Cardiac septum (tissue), 1 donor: ENCODE data around the gene ST6GALNAC3. TPM values are rescaled to one million over a fixed set of nuclear protein-coding genes. Genes with fewer than 3 reads are reported as not detected.
"Not testable (repeated sequence)": the region's sequence is repeated elsewhere in the genome, so short reads cannot be mapped to it uniquely, and the experiment has no call there.

Experiments used
- DNase-seq: peaks from one replicate; pipeline ENCODE4 v3.0.0-alpha.2; 2020; ENCODE audit warnings: low spot score
- intact Hi-C: fragments of 100-400 bp; cut with DNase I; formaldehyde crosslinking; loops from one replicate; pipeline ENCODE4 v1.14.0; 2022
- long read RNA-seq: library from polyadenylated mRNA; unstranded; transcript quantifications from one replicate; pipeline ENCODE4 v2.0.0, GENCODE V29; 2021
- total RNA-seq: library from RNA; stranded (reverse); fragmentation: NEBNext Ultra II Directional; extraction: Animal tissue kit (Norgen Biotek cat#: 25700); gene quantifications from one replicate; pipeline ENCODE4 v1.2.1, GENCODE V29; 2021
- donor health status: DM: no; HTN: no; CAD: no.

The ST6GALNAC3 gene
- 4.1 TPM for total RNA-seq
- long read RNA-seq, partial matches to known transcripts = 0 of 5 reads
- long read RNA-seq, other reads (novel, unspliced or antisense) = 5 of 5 reads

DNA sequence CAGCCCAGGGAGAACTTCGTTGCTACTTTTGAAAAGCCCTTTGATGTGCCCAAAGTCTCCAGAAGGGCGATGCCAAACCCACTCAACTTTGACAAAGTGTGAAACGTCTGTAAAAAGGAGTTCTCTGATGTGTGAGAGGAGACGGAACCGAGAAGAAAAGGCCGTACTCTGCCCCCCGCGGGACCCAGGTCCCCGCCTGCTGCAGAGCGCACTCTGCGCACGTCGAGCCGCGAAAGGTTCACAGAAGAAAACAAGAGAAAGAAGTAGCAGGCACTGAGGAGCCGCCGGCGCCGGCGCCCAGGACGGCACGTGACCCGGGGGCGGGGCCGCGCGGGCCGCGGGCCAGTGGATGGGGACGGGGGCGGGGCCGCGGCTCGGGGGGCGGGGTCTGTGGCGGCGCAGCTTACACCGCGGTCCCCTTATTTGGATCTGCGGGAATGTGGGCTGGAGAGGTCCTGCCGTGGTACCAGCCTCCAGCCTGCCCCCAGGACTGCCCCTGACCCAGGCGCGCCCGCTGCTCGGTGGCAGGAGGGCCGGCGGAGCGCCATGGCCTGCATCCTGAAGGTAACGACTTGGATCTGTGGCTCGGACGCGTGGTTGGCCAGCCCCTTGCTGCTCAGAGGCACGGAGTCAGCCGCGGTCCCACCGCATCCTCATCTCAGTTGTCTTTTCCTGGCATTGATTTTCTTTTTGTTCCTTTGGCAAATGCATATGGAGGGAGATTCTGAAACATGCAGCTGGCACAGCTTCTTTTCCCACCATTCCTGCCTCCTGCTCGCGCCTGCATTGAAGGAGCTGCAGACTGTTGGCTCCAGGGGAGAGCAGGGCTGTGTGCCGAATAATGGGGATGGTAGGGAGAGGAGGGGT is at the start of gene ST6GALNAC3:
TSS of gene ST6GALNAC3 (plus strand) at position 426 of the 867 bp plus-strand sequence.
- intact Hi-C loops = no loop called here
- peak; percentile 94 for DNase-seq

DNA sequence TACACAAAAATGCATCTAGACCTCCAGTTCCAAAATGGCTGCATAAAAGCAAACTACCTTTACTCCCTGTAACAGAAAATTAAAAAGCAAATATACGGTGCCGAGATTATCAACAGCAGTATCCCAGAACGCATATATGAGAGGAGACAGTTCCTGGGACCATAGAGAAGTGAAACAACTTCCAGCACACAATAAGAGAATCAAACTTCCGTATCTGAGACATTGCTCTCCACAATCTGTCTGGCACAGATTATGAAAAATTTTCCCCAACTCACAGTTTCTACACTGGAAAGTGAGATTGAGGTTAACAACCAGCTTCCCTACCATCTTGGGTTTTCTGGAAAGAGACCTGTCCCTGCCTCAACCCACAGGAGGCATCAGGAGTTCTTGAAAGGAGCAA is 47.2 kb upstream of the ST6GALNAC3 start:
- no peak for DNase-seq
- intact Hi-C loops = no loop called here

DNA sequence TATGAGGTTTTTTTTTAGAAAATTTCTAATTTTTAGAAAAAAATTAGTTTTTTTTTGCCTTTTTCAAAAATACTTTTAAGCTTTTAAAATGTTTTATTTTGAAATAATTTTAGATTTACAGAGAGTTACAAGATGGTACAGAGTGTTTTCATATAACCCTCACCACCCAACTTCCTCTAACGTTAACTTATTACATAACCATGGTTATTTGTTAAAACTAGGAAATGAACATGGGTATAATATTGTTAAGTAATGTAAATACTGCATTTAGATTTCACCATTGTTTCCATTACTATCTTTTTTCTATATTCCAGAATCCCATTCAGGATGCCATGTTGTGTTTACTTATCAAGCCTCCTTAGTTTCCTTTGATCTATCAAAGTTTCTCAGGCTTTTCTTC is 45.2 kb upstream of the ST6GALNAC3 start:
- no peak for DNase-seq
- intact Hi-C loops = no loop called here

DNA sequence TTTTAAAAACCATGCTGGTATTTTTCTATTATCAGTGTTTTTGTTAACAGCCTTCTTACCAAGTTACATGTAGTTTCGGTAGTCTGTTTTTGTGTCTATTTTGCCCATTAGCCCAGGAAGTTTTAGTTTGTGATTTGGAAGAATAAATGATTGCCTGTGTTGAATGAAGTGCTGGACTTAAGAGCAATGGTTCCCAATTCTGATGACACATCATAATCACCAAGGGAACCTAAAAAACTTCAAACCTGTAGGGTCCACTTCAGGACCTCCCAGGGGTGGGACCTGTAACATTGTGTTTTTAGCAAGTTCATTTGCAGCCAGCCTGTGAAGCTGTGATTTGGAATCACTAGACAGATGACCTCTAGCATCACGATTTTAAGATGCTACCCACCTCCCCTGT is 43.0 kb upstream of the ST6GALNAC3 start:
- DNase-seq = no peak
- intact Hi-C loops = no loop called here

DNA sequence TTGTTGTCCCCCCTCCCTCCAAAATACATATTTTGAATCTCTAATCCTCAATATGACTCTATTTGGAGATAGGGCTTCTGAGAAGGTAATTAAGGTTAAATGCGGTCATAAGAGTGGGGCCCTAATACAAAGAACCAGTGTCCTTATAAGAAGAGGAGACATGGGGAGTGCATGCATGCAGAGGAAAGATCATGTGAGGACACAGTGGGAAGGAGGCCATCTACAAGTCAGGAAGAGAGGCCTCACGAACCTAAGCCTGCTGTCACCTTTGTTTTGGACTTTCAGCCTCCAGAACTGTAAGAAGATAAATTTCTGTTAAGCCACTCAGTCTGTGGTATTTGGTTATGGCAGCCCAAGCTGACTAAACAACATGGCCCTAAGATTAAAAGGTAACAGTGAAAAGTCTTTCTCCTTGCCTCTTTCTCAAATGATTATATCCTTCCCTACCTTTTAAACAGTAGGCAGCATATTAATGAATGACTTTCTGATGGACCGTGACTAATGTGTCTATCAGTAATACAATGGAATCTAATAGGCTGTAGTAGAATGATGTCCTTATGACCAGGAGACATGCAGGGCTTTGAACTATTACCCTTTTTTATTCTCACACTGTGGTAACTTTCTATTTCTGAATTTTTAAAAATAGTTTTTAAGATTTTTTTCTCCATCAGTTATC is 40.6 kb upstream of the ST6GALNAC3 start:
- no peak for DNase-seq
- intact Hi-C loops = no loop called here

DNA sequence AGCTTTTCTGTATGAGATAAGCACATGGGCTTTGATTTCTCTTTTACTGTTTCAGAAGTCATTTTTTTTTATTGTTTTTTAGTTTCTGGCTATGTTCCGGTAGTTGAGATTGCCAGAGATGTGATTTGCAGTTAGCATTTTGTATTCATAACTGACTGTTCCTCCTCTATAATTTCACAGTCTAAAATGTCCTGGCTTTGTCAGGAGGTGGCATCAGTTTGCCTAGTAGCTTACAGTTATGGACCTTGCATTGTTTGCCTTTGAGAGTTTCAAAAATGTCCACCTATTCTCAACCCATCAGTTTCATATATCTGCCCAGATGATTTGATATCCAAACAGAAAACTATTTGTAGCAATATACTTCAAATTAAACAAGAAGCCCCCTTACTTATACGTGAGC is 39.5 kb upstream of the ST6GALNAC3 start:
- no peak for DNase-seq
- intact Hi-C loops = no loop called here

DNA sequence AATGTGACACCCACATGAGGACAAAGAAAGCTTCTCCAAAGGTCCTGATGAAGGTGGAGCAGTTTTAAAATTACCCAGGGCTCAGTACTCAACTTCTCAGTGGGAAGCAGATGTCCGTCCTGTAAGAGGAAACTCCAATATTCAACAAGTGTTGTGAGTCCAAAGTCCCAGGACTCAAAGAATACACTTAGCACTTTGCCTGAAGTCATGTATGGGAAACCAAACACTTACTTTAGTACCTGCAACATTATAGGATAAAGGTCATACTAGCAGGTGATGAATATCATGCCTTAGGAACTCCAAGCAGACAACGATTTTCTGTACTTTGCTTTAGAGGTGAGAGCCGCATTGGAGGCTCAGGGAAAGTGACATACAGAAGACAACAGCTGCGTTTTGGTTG is 37.2 kb upstream of the ST6GALNAC3 start:
- intact Hi-C loops = no loop called here

DNA sequence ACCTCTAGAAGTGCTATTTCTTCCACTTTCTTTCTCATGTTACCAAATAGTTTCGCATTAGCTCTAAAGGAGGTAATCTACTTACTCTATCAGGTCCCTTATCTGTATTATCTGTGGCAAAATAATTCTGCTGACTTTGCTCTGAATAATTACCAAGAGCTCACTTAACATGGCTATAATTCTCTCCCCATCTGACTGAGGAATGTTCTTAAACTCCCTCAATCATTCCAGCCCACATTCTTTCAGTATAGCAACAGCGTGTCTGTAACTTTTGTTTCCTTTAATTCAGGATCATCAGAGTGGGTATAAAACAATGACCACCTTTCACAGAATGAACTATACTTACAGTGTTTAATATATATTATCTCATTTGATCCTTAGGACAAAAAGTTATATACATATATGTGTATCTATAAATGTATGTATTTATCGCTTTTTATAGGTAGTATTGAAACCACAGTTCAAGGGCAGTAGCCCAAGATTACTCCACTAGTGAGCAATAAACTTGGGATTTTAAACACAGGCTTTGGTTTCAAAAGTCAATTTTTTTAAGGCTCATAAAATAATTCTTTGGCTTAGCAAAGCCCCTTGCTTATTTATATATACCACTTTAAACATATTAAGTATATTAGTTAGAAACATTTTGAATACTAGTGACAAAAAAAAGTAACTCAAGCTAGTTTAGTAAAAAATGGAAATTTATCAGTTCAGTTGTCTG is 36.1 kb upstream of the ST6GALNAC3 start:
- intact Hi-C loops = no loop called here

More for the DNA sequence above, 37.2 kb upstream of the ST6GALNAC3 start:
- no peak for DNase-seq

DNA sequence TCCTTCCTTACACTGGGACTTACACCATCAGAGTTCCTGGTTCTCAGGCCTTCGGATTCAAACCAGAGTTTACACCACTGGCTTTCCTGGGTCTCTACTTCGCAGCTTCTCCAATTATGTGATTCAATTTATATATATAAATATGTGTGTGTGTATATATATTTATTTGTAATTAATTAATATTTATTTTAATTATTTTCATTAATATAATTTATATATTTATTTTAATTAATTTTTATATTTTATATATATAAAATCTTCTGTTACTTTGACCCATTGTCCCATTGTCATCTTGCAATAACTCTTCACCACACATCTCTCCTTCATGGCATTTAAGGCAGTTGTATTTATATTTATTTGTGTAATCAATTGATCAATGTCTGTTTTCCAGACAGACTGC is 28.4 kb upstream of the ST6GALNAC3 start:
- DNase-seq = no peak
- intact Hi-C loops = no loop called here

More for the DNA sequence above, 36.1 kb upstream of the ST6GALNAC3 start:
- no peak for DNase-seq

DNA sequence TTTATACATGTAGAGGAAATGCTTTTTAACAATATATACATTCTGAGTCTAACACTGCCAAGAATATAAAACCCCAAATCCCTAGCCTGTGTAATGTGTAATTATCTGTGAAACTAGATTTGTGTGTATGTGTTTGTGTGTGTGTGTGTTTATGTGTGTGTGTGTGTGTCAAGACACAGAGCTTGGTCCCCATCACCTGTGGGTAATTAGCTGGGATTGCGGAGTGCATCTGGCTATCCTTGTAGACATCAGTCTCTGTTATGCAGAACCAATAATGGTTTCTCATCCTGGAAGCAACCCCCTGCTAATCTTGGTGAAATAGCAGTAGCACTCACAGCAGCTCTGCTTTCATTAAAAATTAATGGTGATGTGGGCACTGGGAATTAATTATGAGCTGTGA is 26.3 kb upstream of the ST6GALNAC3 start:
- no peak for DNase-seq
- intact Hi-C loops = no loop called here

DNA sequence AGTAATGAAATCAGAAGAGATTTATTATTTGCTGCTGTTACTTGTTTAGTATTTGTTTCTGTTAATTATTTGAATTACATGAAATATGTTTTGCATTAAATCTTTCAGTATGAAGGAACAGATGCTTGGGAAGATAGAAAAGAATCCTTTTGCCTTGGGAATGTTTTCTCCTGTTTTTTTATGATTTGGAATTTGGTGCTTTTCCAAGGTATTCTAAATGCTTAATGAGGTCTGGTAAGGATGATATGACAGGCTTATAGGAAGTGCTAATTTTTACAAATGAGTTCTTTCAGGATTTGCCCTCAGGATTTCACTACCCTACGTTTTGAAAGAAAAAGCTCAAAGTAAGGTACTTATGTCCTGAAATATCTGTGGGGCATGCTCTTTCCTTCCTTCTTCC is 25.6 kb upstream of the ST6GALNAC3 start:
- intact Hi-C loops = no loop called here
- DNase-seq = no peak

DNA sequence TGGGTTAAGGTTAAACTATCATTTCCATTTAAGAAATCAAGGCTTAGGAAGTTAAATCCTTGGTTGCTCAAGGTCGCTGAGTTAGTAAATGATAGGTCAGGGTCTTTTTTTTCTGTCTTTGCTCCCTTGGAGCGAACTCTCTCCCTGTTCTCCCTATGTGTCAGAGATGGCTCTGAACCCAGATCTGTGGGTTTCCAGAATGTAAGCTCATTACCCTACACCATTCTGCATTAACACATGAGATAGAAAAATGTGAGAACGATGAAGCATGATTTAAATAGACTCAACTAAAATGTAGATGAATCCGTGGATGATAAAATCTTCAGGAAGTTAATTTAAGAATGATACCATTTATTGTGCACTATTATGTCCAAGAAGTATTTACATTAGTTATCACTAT is 25.0 kb upstream of the ST6GALNAC3 start:
- intact Hi-C loops = no loop called here
- DNase-seq = no peak

DNA sequence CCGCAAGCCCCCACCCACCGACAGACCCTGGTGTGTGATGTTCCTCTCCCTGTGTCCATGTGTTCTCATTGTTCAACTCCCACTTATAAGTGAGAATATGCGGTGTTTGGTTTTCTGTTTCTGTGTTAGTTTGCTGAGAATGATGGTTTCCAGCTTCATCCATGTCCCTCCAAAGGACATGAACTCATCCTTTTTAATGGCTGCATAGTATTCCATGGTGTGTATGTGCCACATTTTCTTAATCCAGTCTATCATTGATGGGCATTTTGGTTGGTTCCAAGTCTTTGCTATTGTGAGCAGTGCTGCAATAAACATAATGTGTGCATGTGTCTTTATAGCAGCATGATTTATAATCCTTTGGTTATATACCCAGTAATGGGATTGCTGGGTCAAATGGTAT is 24.5 kb upstream of the ST6GALNAC3 start:
- intact Hi-C loops, DNase-seq: not testable (repeated sequence)

DNA sequence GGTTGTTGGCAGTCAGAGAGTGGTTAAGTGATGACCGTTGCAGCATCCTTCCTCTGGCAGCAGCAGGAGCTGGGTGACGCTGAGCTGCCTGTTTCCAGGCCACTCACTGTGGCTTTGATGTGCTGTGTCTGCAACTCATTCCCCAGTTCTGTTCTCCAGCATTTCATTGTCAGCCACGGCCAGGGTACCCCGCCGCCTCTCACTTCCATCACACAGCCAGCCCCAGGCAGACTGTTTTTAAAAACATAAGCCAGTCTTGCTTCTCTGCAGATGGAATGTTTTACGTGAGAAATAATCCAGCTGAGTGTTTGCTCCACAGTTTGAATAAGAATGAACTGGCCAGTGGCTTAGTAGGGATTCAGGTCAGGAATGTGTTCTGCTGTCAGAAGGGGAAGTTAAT is 21.5 kb upstream of the ST6GALNAC3 start:
- intact Hi-C loops = no loop called here
- DNase-seq = no peak

DNA sequence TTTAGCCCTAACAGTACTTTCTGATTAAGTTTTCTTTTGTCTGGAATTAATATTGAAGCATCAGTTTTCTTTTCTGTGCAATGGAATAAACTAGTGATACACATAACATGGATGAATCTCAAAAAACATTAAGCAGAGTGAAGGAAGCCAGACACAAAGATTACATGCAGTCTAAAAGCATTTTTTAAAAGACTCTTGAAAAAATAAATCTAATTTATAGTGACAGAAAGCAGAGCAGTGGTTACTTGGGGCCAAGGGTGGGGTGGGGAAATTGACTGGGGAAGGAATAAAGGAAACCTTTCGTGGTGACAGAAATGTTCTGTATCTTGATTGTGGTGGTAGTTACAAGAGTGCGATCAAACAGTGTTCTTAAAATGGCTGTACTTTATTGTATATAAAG is 20.2 kb upstream of the ST6GALNAC3 start:
- no peak for DNase-seq
- intact Hi-C loops = no loop called here

DNA sequence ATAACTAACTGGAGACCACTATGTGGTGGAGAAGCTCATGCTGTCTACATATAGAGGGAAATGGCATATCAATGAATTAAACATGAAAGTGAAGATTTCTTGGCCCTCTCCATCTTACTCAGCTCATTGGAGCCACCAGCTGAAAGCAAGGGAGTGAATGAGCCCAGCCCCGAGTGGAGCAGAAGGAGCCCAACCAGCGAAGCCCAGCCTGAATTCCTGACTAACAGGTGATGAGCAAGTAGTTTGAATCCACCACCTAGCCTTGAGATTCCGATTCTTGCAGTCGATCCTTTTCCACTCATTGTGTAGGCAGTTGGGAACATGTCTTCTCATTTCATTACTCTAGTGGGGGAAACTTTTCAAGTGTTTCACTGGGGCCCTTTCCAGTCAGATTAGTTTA is 18.6 kb upstream of the ST6GALNAC3 start:
- intact Hi-C loops = no loop called here
- DNase-seq = no peak

DNA sequence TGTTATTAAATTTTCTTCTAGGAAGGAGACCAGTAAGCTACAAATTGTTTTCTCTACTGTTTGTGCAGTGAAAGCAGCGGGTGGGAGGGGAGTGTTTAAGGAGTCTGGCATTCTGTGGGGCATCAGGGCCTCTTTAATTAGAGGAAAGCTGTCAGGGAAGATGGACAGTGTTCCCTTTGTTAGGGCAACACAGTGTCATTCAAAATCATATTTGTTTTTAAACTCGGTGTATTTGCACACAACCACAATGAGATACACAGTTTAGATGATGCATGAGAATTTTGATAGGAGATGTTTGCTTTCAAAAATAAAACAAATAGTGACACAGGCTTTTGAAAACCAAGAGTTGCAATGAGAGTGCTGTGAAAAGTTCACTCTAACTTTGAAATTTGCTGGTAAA is 15.1 kb upstream of the ST6GALNAC3 start:
- intact Hi-C loops = no loop called here
- DNase-seq = no peak

DNA sequence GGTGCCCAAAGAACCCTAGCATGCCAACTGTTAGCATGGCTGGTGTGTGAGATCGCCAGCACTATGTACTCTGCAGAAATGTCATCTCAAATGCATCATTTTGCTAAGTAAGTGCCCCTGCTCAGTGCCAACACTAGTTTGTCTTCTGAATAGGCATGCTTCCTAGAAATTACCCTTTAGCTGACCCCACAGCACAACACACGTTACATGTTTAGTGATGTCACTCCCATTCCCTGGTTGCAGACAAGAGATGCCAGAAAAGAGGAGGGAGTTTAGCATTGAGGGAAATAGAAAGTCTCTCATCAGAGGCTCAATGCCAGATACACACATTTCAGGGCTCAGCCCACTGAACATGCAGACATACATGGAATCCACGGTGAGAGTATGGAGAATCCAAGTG is 9.3 kb upstream of the ST6GALNAC3 start:
- DNase-seq = no peak
- intact Hi-C loops = no loop called here

DNA sequence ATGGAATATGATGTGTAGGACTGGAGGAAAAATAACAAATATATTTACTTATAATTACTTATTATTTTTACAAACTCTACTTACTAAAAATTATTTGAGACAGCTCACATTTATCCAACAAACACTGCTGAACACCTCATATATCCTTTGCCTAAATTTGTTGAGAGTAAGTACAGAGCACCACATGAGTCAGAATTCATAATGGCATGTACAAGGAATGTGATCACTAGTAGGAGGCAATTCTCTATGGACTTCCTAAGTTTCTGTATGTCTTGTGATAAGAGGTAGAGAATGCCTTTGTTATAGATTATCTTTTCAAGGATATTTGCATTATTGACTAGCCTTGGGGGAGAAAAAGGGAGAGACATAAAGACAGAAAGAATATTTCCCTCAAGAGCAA is 8.2 kb upstream of the ST6GALNAC3 start:
- intact Hi-C loops = no loop called here
- no peak for DNase-seq

DNA sequence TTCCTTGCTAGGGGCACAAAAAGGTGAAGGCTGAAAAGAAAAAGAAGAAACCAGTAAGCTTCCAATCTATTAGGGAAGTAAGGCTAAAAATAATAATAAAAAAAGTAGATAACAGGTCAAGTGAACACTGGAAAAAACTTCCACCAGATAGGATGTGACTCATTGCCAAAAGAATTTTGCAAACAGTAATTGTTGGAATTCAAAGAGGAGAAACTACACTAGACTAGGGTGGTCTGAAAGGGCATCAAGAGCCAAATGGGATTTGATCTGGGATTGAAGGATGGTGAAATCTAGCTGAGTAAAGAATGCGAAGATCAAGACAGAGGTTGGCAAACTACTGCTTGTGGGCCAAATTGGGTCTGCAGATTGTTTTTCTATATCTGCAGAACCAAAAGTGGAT is 6.0 kb upstream of the ST6GALNAC3 start:
- intact Hi-C loops = no loop called here
- no peak for DNase-seq
